Limb (tissue), 2 donors: ENCODE data around the gene MICU1.

Experiments used
- DNase-seq, 2 donors: peaks; one replicate each; pipeline ENCODE4 v3.0.0-alpha.2; 2016; ENCODE audit errors: extremely low spot score in 2 of 2

Gene MICU1

DNA sequence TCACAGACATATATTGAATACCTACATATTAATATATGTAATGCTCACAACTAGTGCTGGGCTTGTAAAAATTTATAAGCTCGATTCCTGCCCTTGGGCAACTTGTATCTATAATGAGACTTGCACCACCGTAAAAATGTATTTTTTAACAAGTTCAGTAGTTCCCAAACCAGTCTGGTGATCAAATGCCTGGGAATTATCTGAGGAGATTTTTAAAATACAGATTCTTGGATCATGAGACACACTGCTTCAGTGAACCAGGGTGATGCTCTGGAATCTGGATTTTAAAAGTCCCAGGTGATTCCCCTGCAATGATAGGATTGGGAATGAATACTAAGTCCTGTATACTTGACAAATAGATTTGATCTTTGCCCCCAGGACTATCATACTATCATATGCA, 4.3 kb upstream of the MICU1 start:
- DNase-seq: no peak

DNA sequence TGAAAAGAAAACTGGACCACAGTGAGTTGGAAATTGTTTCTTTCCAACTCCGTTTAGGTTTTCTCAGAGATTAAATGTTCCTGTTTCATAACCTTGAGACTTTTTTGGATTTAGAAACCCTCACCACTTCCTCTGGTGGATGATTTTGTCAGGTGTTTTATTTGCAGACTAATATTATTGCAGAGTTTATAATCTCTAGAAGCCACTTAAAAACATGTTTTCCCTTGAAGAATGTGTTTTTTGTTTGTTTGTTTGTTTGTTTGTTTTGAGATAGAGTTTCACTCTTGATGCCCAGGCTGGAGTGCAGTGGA, 520 bp upstream of the MICU1 start:
- DNase-seq: no peak

- no peak for DNase-seq
Observed at GRCh38 chr10:72625276-72625607, 637 bp downstream of the MICU1 start.

- DNase-seq: no peak
Observed at GRCh38 chr10:72622271-72622670, 3.6 kb downstream of the MICU1 start.

- DNase-seq: peak in 1 of 2 donors; percentile 25
Observed at GRCh38 chr10:72616716-72617115, 9.2 kb downstream of the MICU1 start.

DNA sequence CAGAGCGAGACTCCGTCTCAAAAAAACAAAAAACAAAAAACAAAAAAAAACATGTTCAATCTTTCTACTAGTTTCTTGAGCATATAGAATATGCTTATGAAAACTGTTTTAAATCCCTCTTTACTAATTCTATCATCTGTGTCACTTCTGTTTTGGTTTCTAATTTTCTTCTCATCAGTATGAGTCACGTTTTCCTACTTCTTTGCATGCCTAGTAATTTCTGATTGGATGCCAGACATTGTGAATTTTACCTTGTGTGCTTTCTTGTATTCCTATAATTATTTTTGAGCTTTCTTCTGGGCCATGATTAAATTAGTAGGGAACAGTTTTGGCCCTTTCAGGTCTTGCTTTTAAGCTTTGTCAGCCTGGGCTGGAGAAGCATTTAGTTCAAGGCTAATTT, 9.9 kb downstream of the MICU1 start:
- DNase-seq: no peak

DNA sequence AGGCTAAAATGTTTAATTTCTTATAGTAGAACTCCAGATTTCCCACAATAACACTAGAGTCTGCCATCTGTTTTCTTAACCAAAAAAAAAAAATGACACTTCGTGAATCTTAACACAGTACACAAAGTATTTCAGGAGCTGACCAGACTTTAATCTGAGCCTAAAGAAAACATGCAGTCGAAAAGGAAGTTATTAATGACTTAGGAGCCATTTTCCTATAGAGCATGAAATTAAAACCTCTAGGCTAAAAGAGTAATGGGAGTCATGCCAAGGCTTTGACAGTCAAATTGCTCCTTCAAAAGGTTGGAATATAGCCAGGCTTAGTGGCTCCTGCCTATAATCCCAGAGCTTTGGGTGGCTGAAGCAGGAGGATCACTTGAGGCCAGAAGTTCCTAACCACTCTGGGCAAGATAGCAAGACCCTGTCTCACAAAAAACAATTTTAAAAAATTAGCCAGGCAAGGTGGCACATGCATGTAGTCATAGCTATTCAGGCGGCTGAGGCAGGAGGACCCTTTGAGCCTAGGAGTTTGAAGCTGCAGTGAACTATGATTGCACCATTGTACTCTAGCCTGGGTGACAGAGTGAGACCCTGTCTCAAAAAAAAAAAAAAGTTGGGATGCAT, 13.6 kb downstream of the MICU1 start:
- peak in 1 of 2 donors; percentile 36 for DNase-seq

DNA sequence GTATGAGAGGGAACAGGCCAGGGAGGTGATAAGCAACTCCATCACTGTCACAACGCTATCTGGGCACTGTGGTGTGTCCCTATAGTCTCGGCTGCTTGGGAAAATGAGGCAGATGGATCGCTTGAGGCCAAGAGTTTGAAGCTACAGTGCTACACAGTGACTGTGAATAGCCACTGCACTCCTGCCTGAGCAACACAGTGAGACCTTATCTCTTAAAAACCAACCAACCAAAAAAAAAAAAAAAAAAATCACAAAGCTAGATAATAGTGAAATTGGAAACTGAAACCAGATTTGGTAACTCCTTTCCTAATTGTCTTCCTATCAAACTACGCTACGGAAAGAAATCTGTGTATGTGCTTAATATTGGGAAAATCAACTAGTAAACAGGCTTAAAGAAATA, 14.1 kb downstream of the MICU1 start:
- DNase-seq: no peak

DNA sequence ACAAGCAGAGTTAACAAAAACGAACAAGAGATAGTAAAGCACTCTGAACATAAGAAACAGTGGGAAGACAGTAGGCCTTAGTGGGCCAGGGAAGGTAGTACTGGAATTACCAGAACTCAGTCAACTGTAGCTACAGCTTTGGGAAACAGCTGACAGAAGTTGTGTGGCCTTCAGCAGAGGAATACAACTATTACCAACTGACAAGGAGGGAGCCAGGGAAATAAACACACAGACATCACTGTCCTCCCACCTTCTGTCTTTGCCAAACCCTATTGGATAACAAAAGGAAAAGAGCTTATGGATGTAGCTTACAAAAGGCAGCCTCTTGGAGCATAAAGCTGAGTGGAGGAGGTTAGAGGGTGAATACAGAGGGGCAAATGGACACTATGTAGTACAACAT, 15.4 kb downstream of the MICU1 start:
- DNase-seq: no peak

DNA sequence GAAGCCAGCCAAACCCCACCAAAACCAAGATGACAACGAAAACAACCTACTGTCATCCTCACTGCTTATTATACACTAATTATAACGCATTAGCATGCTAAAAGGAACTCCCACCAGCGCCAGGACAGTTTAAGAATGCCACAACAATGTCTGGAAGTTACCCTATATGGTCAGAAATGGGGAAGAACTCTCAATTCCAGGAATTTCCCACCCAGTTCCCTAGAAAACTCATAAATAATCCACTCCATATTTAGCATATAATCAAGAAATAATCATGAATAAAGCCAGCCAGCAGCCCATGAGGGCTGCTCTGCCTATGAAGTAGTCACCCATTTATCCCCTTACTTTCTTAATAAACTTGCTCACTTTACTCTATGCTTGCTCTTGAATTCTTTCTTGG, 20.8 kb downstream of the MICU1 start:
- no peak for DNase-seq

DNA sequence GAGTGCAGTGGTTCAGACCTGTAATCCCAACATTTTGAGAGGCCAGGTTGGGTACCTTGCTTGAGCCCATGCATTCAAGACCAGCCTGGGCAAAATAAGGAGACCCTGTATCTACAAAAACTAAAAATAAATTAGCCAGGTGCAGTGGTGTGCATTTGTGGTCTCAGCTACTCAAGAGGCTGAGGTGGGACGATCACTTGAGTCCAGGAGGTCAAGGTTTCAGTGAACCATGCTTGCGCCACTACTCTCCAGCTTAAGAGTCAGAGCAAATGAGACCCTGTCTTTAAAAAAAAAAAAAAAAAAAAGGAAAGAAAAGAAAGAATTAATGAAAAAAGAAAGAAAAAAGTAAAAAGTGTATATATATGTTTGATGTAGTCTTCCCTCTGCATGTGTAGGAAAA, 24.7 kb downstream of the MICU1 start:
- no peak for DNase-seq

DNA sequence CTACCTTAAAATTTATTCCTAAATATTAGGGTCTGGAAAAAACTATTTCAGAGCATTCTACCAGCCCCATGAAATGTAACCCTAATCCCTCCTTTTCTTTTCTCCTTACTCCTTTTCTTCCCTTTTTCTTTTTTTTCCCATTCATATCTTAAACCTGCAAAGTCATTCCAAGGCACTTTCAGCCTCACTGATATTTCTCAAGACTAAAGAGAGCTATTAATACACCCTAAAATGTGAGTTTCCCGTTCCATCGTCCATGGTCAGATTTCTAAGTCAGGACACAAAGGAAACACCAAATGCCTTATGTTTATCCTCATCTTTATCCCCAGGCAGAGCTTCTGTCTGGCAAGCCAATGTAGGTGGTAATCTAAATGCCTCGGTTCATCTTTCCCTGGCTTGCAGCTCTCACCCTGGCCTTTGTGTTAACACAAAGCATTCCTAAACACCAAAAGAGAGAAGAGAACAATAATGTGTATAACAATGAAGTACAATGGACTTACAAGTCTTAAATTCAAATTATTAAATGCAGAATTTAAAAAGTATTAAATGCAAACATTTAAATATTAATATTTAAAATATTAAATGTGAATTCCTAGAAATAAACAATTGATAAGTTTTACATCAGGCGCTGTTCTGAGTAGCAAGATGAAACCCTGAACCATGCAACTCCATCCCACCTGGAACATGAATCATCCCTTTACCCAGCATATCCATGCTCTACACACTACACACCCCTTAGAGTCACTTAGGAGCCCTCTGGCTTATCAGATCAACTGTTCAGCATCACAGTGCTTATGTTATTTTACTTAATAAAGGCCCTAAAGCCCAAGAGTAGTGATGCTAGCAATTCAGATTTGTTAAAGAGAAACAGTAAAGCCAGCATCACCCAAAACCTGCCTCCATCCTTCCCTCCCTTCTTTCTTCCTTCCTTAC, 26.8 kb downstream of the MICU1 start:
- DNase-seq: no peak

DNA sequence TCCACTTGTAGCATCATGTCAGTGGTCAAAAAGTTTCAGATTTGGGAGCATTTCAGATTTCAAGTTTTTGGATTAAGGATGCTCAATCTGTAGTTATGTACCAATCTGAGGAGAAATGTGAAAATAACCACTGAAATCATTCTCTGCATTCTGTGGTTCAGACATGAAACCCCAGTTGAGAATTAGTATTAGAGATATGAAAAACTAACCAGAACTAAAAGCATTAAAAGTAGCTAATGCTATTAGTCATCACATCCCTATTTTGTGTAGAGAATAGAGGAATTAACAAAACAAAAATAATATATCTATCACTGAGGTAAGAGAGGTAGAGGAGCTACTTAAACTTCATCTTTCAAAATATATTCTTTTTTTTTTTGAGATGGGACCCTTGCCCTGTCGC, 28.0 kb downstream of the MICU1 start:
- DNase-seq: no peak

DNA sequence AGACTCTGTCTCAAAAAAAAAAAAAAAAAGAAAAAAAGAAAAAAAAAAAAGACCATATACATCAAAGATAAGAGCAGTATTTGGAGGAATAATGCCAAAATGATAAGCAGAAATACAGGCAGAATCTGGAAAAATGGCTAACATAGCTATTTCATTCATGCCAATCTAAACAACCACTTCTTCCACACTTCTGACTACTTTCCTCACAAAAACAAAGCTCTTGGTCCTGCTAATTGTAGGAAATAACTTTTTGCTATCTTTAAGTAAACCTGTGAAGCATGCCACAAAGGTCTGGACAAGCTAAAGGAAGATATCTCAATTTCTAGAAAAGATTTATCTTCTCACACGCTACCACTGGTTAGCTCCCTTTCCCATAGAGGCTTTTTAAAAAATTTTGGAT, 30.4 kb downstream of the MICU1 start:
- DNase-seq: no peak

- DNase-seq: no peak
Observed at GRCh38 chr10:72593963-72594362, 31.9 kb downstream of the MICU1 start.

- DNase-seq: no peak
Observed at GRCh38 chr10:72588266-72588665, 37.6 kb downstream of the MICU1 start.

DNA sequence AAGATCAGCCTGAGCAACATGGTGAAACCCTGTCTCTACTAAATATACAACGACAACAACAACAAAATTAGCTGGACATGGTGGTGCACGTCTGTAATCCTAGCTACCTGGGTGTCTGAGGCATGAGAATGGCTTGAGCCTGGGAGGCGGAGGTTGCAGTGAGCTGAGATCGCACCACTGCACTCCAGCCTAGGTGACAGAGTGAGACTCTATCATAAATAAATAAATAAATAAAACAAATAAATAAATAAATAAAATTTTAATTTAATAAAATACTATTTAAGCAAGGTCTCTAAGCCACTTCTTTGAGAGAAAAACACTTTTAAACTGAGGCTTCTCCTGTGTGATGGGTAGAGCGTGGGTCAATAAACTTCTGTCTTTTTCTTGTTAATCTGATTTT, 38.3 kb downstream of the MICU1 start:
- no peak for DNase-seq

DNA sequence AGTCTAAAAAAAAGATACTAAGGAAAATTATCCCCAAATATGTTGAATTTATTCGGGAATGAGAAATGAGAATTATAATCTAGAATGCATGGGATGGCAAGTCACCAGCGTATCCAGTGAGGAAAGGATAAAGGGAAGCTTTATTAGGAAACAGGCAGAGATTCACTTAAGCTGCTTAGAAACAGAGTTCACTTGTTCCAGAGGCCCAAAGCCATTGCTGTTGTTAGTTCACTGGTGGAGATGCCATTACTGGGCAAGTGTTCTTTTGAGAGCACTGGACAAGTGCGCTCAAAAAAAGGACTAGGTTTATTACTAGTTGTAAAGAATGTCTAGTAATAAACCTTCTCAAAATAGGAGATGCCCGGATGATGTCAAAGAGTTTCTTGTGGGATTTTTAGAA, 51.2 kb downstream of the MICU1 start:
- no peak for DNase-seq

DNA sequence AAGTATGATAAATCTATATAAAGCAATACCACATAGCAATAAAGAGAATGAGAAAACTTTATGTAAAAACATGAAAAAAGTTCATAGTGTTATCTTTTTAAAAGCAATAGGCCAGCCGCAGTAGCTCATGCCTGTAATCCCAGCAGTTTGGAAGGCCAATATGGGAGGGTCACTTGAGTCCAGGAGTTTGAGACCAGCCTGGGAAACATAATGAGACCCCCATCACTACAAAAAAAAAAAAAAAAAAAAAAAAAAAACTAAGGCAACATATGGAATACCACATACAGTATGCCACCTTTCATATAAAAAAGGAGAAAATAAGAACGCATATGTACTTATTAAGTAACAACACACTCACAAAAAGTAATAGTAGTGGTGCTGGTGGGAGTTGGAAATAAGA, 52.8 kb downstream of the MICU1 start:
- no peak for DNase-seq

GRCh38 chr10:72567889-72568640, 57.8 kb downstream of the MICU1 start:
- DNase-seq: peak in 1 of 2 donors; percentile 11

DNA sequence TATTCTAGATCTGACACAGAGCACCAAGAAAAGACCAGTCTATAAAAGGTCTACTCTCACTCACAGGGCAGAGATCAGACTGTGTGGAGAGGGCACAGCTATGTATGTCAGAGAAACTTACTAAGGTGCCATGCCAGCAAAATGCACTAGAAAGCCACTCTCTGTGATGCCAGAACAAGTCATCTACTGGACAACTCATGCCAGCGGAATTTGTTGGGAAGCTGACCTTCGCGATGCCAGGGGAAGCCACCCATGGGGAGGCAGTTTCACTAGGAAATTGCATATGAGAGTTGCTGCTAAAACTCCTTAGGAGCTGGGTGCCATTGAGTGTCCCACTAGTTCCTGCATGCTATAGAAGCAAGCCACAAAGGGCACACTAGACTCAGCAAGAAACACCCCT, 58.5 kb downstream of the MICU1 start:
- DNase-seq: no peak

DNA sequence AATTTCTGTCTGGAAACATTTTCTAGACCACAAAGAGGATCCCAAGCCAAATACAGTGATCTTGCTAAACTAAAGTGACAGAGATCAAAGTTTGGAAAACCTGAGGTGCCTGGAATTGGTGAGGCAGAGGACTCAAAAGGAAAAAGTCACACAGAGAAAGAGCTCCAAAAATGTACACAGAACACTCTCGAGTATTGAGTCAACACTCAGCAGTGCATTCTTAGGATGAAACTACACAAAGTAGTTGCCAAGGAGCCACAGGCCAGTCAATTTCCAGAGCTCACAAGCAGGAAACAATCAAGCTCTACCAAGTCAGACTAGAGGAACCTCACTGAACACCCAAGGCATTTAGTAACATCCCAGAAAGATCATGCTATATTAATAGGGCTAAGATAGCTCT, 61.3 kb downstream of the MICU1 start:
- DNase-seq: no peak
